Tibial artery (tissue), 4 donors: ENCODE results near the gene USP24.
"Not testable (repeated sequence)": the region's sequence is repeated elsewhere in the genome, so short reads cannot be mapped to it uniquely, and the experiment has no call there.

Source experiments
- DNase-seq, 2 donors: peaks; one replicate each; pipeline ENCODE4 v3.0.0-alpha.2; 2019
- H3K27ac ChIP-seq, 2 donors: fragments of 200-600 bp; sonication (generic) in 1 of 2; 1 replicate in 1 of 2; 2 replicates in 1 of 2; pipeline ENCODE4 v1.5.1; 2018 to 2019; ENCODE audit warnings: mild to moderate bottlenecking in 1 of 2
- H3K27me3 ChIP-seq, 2 donors: fragments of 200-600 bp; sonication (generic) in 1 of 2; one replicate each; pipeline versions ENCODE4 v1.5.1 to v1.6.0; 2016 to 2019
- H3K36me3 ChIP-seq, 3 donors: fragments of 200-600 bp; sonication (generic) in 2 of 3; one replicate each; pipeline ENCODE4 v1.5.1; 2016 to 2019; ENCODE audit warnings: mild to moderate bottlenecking in 2 of 3
- H3K4me1 ChIP-seq, 4 donors: fragments of 200-600 bp; sonication (generic) in 2 of 4; 1 replicate in 3 of 4; 2 replicates in 1 of 4; pipeline ENCODE4 v1.5.1; 2016 to 2019
- H3K4me3 ChIP-seq, 2 donors: fragments of 200-600 bp; sonication (generic) in 1 of 2; 1 replicate in 1 of 2; 2 replicates in 1 of 2; pipeline ENCODE4 v1.5.1; 2018 to 2019; ENCODE audit warnings: mild to moderate bottlenecking in 2 of 2
- H3K9me3 ChIP-seq, 3 donors: fragments of 200-600 bp; sonication (generic) in 1 of 3; one replicate each; pipeline ENCODE4 v1.5.1; 2016 to 2019
- intact Hi-C: fragments of 100-400 bp; cut with DNase I; formaldehyde crosslinking; loops from one replicate; pipeline ENCODE4 v1.15.0; 2023; ENCODE audit warnings: low total_unique reads
- TF ChIP-seq, protein P1 (sequence below), 2 experiments: fragments of 200-600 bp in 1 of 2; fragments of 450-650 bp in 1 of 2; IDR thresholded peaks; one replicate each; pipeline ENCODE4 v1.5.1; 2017 to 2019; ENCODE audit warnings: antibody characterized with exemption in 2 of 2, mild to moderate bottlenecking in 1 of 2, moderate library complexity in 1 of 2

USP24 gene

GRCh38 chr1:55233145-55233777, 18.1 kb upstream of the USP24 start:
- TF ChIP-seq, protein P1, sequence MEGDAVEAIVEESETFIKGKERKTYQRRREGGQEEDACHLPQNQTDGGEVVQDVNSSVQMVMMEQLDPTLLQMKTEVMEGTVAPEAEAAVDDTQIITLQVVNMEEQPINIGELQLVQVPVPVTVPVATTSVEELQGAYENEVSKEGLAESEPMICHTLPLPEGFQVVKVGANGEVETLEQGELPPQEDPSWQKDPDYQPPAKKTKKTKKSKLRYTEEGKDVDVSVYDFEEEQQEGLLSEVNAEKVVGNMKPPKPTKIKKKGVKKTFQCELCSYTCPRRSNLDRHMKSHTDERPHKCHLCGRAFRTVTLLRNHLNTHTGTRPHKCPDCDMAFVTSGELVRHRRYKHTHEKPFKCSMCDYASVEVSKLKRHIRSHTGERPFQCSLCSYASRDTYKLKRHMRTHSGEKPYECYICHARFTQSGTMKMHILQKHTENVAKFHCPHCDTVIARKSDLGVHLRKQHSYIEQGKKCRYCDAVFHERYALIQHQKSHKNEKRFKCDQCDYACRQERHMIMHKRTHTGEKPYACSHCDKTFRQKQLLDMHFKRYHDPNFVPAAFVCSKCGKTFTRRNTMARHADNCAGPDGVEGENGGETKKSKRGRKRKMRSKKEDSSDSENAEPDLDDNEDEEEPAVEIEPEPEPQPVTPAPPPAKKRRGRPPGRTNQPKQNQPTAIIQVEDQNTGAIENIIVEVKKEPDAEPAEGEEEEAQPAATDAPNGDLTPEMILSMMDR (IDR thresholded peaks at IDR 0.05), result no peak
- intact Hi-C loops, result no loop called here
- H3K27ac ChIP-seq, result no peak overlapping the region
- DNase-seq, result no peak
- peaks cover 0 to 9% of the 10 kb centered on the region in 2 donors for H3K27me3 ChIP-seq
- H3K36me3 ChIP-seq, result no peaks in the 10 kb centered on the region
- H3K4me3 ChIP-seq, result no peak overlapping the region
- H3K4me1 ChIP-seq, result no peaks in the 10 kb centered on the region
- H3K9me3 ChIP-seq, result peaks cover 0 to 2% (median 0%) of the 10 kb centered on the region in 3 donors

- no peak overlapping the region for H3K27ac ChIP-seq
- TF ChIP-seq, protein P1 (IDR thresholded peaks at IDR 0.05), result no peak
- H3K9me3 ChIP-seq, result peaks cover 0 to 8% (median 0%) of the 10 kb centered on the region in 3 donors
- intact Hi-C loops, result no loop called here
- H3K27me3 ChIP-seq, result peaks cover 0 to 9% of the 10 kb centered on the region in 2 donors
- no peak overlapping the region for H3K4me3 ChIP-seq
- H3K4me1 ChIP-seq, result no peaks in the 10 kb centered on the region
- no peak for DNase-seq
- H3K36me3 ChIP-seq, result no peaks in the 10 kb centered on the region
Observed at GRCh38 chr1:55232448-55233144, 17.4 kb upstream of the USP24 start.

DNA sequence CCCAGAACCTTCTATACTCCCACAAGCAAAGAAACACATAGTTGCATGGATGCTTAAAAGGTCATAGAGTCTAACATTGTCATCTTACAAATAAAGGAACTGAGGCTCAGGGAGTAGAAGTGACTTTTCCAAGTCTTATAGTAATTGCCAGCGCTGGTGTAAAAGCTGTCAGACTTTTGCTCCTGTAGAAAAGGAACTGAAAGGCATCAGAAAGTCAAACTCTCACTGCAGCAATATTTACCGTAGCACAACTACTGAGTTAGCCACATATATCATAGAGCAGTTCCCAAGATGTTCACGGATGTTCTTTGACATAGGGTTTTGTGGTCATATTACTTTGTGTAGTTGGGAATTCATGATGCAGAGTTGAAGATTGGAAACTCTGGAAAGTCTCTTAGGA, 16.6 kb upstream of the USP24 start:
- Histone ChIP-seq H3K4me1 (no peaks in the 10 kb centered on the region), H3K36me3 (no peaks in the 10 kb centered on the region), H3K27me3 (peaks cover 0 to 9% of the 10 kb centered on the region in 2 donors), H3K4me3 (no peak overlapping the region), H3K9me3 (peaks cover 0 to 15% (median 0%) of the 10 kb centered on the region in 3 donors), H3K27ac (no peak overlapping the region)
- TF ChIP-seq, protein P1 (IDR thresholded peaks at IDR 0.05), result no peak
- no peak for DNase-seq
- intact Hi-C loops, result no loop called here

GRCh38 chr1:55230659-55231058, 15.5 kb upstream of the USP24 start:
- H3K4me3 ChIP-seq, result no peak overlapping the region
- TF ChIP-seq, protein P1 (IDR thresholded peaks at IDR 0.05), result no peak
- intact Hi-C loops, result no loop called here

GRCh38 chr1:55229726-55230125, 14.6 kb upstream of the USP24 start:
- H3K36me3 ChIP-seq, H3K27ac ChIP-seq, DNase-seq, H3K27me3 ChIP-seq, intact Hi-C loops, H3K4me1 ChIP-seq, H3K4me3 ChIP-seq: not testable (repeated sequence)
- H3K9me3 ChIP-seq, result peaks cover 0 to 15% (median 0%) of the 10 kb centered on the region in 3 donors

More at GRCh38 chr1:55230659-55231058, 15.5 kb upstream of the USP24 start:
- DNase-seq, result no peak
- Histone ChIP-seq H3K36me3 (no peaks in the 10 kb centered on the region), H3K4me1 (no peaks in the 10 kb centered on the region), H3K27ac (no peak overlapping the region), H3K9me3 (peaks cover 0 to 15% (median 0%) of the 10 kb centered on the region in 3 donors), H3K27me3 (peaks cover 0 to 9% of the 10 kb centered on the region in 2 donors)

DNA sequence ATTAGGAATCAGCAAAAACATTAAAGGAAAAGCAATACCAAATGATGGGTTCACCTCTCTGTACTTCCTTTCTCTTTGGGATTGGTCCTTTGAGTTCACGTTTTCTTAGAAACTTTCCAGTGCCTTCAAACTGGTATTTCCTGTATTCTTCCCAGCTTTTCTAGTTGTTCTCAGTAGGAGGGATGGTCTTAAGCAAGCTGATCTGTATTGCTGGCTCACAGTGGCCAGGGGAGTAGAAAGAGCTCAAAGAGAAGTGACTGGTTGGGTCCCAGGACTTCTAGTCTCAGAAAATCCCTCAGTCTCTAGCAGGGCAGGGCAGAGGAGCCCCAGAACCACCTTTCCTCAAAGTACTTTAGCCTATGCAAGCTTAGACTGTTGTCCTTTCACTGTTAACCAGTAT, 10.1 kb upstream of the USP24 start:
- no peaks in the 10 kb centered on the region for H3K36me3 ChIP-seq
- no peaks in the 10 kb centered on the region for H3K4me1 ChIP-seq
- no peak overlapping the region for H3K27ac ChIP-seq
- TF ChIP-seq, protein P1 (IDR thresholded peaks at IDR 0.05), result no peak
- no peak for DNase-seq
- H3K4me3 ChIP-seq, result no peak overlapping the region
- H3K27me3 ChIP-seq, result no peaks in the 10 kb centered on the region
- intact Hi-C loops, result no loop called here
- peaks cover 0 to 15% (median 0%) of the 10 kb centered on the region in 3 donors for H3K9me3 ChIP-seq
